Endothelial cell (in vitro differentiated cells): Measurements from ENCODE around the gene ZEB2. TPM values are rescaled to one million over a fixed set of nuclear protein-coding genes. Genes with fewer than 3 reads are reported as not detected.

Experiments
- DNase-seq: peaks from one replicate; pipeline ENCODE4 v3.0.0; 2021; ENCODE audit warnings: low spot score
- H3K27ac Mint-ChIP-seq: one replicate; pipeline ENCODE4 v1.8.0; 2021; ENCODE audit warnings: mixed read lengths, inconsistent platforms; ENCODE audit not compliant: unreplicated experiment
- H3K27me3 Mint-ChIP-seq: one replicate; pipeline ENCODE4 v1.8.0; 2021; ENCODE audit warnings: mild to moderate bottlenecking, moderate library complexity, mixed read lengths, inconsistent platforms; ENCODE audit not compliant: unreplicated experiment
- H3K36me3 Mint-ChIP-seq: one replicate; pipeline ENCODE4 v1.8.0; 2021; ENCODE audit warnings: mild to moderate bottlenecking, low read depth, mixed read lengths, inconsistent platforms; ENCODE audit not compliant: unreplicated experiment
- H3K4me1 Mint-ChIP-seq: one replicate; pipeline ENCODE4 v1.8.0; 2021; ENCODE audit warnings: mild to moderate bottlenecking, mixed read lengths, inconsistent platforms; ENCODE audit not compliant: unreplicated experiment
- H3K4me3 Mint-ChIP-seq: one replicate; pipeline ENCODE4 v1.8.0; 2021; ENCODE audit warnings: mild to moderate bottlenecking, mixed read lengths, inconsistent platforms; ENCODE audit not compliant: unreplicated experiment
- H3K9me3 Mint-ChIP-seq: one replicate; pipeline ENCODE4 v1.8.0; 2021; ENCODE audit warnings: mixed read lengths, inconsistent platforms; ENCODE audit not compliant: unreplicated experiment
- CTCF ChIP-seq: fragments of 200-600 bp; sonication (generic); IDR thresholded peaks from one replicate; pipeline ENCODE4 v1.5.0; 2021; ENCODE audit warnings: antibody characterized with exemption; ENCODE audit not compliant: unreplicated experiment
- total RNA-seq: library from RNA; stranded (reverse); fragmentation: NEBNext Ultra II Directional; extraction: Animal tissue kit (Norgen Biotek cat#: 25700); gene quantifications from one replicate; pipeline ENCODE4 v1.2.1, GENCODE V29; 2021; ENCODE audit not compliant: unreplicated experiment

The ZEB2 gene
- total RNA-seq, 1 donor from 2014 or later, result 109 TPM

- H3K4me1 Mint-ChIP-seq, result peaks cover 48% of the 10 kb centered on the region
Observed at GRCh38 chr2:144509001-144509878, 10.7 kb downstream of the ZEB2 start.

DNA sequence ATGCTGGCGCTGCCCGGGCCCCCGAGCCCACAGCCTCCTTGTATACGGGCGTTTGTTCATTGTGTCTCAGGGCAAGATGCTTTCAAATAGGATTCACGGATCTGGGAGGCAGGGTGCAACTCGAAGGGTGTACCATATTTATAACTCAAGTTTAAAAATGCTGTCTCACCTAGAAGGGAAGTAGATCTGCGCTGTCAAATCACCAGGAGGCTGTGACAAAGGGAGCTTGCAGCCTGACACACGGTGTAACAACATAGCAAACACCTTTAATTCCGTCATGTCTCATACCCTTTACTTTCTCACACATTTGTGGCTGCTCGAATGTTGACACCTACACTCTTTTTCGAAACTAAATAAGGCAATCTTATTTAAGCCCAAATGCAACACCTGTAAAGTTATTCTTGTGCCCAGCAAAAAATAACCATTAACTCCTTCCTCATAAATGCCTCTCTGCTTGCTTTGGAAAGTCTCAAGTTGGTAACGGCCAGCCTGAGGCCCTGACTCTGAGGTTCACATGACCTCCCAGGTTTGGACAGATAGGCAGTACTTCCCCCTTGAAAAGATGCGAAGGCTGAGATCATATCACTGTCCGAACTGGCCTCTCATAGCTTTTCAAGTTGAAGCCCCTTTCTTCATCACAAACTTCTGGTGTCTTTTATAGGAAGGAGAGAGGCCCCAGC is 11.6 kb downstream of the ZEB2 start:
- no peak overlapping the region for H3K4me3 Mint-ChIP-seq
- no peak for DNase-seq
- no peak overlapping the region for H3K27ac Mint-ChIP-seq
- no peaks in the 10 kb centered on the region for H3K27me3 Mint-ChIP-seq
- H3K36me3 Mint-ChIP-seq, result peaks cover 12% of the 10 kb centered on the region
- H3K9me3 Mint-ChIP-seq, result no peaks in the 10 kb centered on the region
- peaks cover 44% of the 10 kb centered on the region for H3K4me1 Mint-ChIP-seq
- TF ChIP-seq CTCF, result no peak

More at GRCh38 chr2:144509001-144509878, 10.7 kb downstream of the ZEB2 start:
- Mint-ChIP-seq H3K27ac (peak overlapping the region; percentile 72), H3K27me3 (no peaks in the 10 kb centered on the region), H3K9me3 (no peaks in the 10 kb centered on the region), H3K36me3 (peaks cover 16% of the 10 kb centered on the region), H3K4me3 (no peak overlapping the region)
- DNase-seq, result no peak
- TF ChIP-seq CTCF, result no peak

DNA sequence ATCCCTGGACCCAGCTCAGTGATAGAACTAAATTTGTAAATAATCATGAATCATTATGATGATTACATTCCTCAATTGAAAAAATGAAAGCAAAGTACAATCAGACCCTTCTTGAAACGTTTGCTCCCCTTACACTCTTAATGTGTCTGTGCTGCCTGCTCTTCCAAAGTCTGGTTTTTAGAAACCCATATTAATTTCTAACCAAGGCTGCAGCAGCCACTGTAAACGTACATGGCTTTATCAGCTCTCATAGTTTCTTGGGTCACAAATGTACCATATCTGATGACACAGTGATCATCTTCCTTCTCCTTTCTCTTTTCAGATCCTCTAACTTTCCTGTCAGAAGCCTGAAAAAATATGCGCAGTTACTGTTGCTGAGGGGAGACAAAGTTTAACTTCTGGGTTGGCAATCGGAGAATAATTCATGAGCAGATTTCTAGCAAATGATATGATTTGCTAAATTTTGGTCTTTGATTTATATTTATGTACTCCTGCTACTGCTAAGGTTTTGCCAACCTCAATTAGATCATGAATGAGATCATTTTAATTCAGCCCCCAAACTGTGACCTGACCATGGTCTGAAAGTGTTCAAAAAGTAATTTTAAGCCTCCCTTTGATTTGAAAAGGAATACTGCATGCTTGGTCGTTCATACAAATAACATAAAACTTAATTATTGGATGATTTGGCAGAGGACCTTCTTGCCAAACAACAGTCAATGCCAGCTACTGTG is 12.3 kb downstream of the ZEB2 start:
- no peak for TF ChIP-seq CTCF
- H3K4me3 Mint-ChIP-seq, result no peak overlapping the region
- peaks cover 37% of the 10 kb centered on the region for H3K4me1 Mint-ChIP-seq
- peaks cover 11% of the 10 kb centered on the region for H3K36me3 Mint-ChIP-seq
- H3K9me3 Mint-ChIP-seq, result no peaks in the 10 kb centered on the region
- no peaks in the 10 kb centered on the region for H3K27me3 Mint-ChIP-seq
- no peak for DNase-seq
- no peak overlapping the region for H3K27ac Mint-ChIP-seq

- H3K36me3 Mint-ChIP-seq, result peaks cover 6% of the 10 kb centered on the region
- DNase-seq, result no peak
- peaks cover 20% of the 10 kb centered on the region for H3K4me1 Mint-ChIP-seq
- no peaks in the 10 kb centered on the region for H3K27me3 Mint-ChIP-seq
- TF ChIP-seq CTCF, result no peak
- no peaks in the 10 kb centered on the region for H3K9me3 Mint-ChIP-seq
- H3K4me3 Mint-ChIP-seq, result no peak overlapping the region
- H3K27ac Mint-ChIP-seq, result no peak overlapping the region
Observed at GRCh38 chr2:144505245-144505831, 14.6 kb downstream of the ZEB2 start.
